GM23338 (cell line): Measurements from ENCODE around the gene SMOC2.

Experiments
- CREB1 ChIP-seq: fragments of 250-450 bp; sonication (Bioruptor Pico); IDR thresholded peaks from 2 replicates; pipeline ENCODE4 v1.5.0; 2020; ENCODE audit warnings: low read depth, mild to moderate bottlenecking, moderate library complexity
- EZH2 ChIP-seq: fragments of 200-600 bp; sonication (generic); IDR thresholded peaks from one replicate; pipeline ENCODE4 v1.8.0; 2017; ENCODE audit warnings: antibody characterized with exemption, mild to moderate bottlenecking, low read depth; ENCODE audit not compliant: unreplicated experiment
- EZH2phosphoT487 ChIP-seq: fragments of 200-600 bp; sonication (generic); IDR thresholded peaks from one replicate; pipeline ENCODE4 v1.8.1; 2018; ENCODE audit warnings: antibody characterized with exemption; ENCODE audit not compliant: unreplicated experiment
- JUNB ChIP-seq: IDR thresholded peaks from one replicate; pipeline ENCODE4 v1.6.1; 2016; ENCODE audit warnings: antibody characterized with exemption; ENCODE audit not compliant: unreplicated experiment
- NANOG ChIP-seq: IDR thresholded peaks from 2 replicates; pipeline ENCODE4 v1.6.1; 2016; ENCODE audit warnings: antibody characterized with exemption, borderline replicate concordance
- POLR2AphosphoS5 ChIP-seq: IDR thresholded peaks from 2 replicates; pipeline ENCODE4 v1.6.1; 2016; ENCODE audit warnings: antibody characterized with exemption, low read depth
- STAT1 ChIP-seq: IDR thresholded peaks from one replicate; pipeline ENCODE4 v1.6.1; 2016; ENCODE audit warnings: antibody characterized with exemption; ENCODE audit not compliant: unreplicated experiment
- ZNF114 ChIP-seq: fragments of 250-450 bp; sonication (Bioruptor Pico); IDR thresholded peaks from 2 replicates; pipeline ENCODE4 v1.5.0; 2020; ENCODE audit warnings: mild to moderate bottlenecking, moderate library complexity
- ZNF331 ChIP-seq: fragments of 250-450 bp; sonication (Bioruptor Pico); IDR thresholded peaks from 2 replicates; pipeline ENCODE4 v1.5.0; 2020; ENCODE audit warnings: low read depth, mild to moderate bottlenecking, moderate library complexity
- ZNF462 ChIP-seq: fragments of 250-450 bp; sonication (Bioruptor Pico); IDR thresholded peaks from 2 replicates; pipeline ENCODE4 v1.5.0; 2020; ENCODE audit warnings: mild to moderate bottlenecking, moderate library complexity
- TF ChIP-seq, protein P1 (sequence below), 2 experiments: fragments of 200-600 bp in 1 of 2; sonication (generic) in 1 of 2; conservative IDR thresholded peaks; 2 replicates each; pipeline versions ENCODE4 v1.5.1 to v1.6.1; 2016 to 2017; ENCODE audit warnings: antibody characterized with exemption in 2 of 2, low read depth in 2 of 2, mild to moderate bottlenecking in 2 of 2, moderate library complexity in 1 of 2
- TF ChIP-seq, protein P2 (sequence below): IDR thresholded peaks from 2 replicates; pipeline ENCODE4 v1.6.1; 2016; ENCODE audit warnings: antibody characterized with exemption
- TF ChIP-seq, protein P3 (sequence below): IDR thresholded peaks from one replicate; pipeline ENCODE4 v1.6.1; 2018; ENCODE audit warnings: antibody characterized with exemption; ENCODE audit not compliant: unreplicated experiment

DNA sequence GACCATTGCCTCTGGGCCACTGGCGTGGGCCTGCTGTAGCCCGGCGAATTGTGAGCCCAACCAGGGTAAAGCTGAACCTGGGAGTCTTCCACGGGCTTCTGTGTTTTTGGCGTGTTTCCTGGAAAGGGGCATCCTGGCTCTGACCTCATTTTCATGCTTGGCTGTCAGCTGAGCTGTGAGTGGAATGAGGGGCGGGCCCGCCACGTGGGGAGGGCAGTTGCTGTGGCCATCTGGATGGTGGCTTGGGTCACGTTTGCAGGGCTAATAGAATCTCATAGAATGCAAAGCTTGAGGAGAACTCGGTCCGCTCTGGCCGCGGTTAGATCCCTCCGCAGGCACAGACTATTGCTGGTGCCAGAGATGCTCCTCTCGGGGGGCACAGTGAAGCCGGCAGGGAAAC lies 263.0 kb downstream of the SMOC2 start:
- TF ChIP-seq, protein P1, sequence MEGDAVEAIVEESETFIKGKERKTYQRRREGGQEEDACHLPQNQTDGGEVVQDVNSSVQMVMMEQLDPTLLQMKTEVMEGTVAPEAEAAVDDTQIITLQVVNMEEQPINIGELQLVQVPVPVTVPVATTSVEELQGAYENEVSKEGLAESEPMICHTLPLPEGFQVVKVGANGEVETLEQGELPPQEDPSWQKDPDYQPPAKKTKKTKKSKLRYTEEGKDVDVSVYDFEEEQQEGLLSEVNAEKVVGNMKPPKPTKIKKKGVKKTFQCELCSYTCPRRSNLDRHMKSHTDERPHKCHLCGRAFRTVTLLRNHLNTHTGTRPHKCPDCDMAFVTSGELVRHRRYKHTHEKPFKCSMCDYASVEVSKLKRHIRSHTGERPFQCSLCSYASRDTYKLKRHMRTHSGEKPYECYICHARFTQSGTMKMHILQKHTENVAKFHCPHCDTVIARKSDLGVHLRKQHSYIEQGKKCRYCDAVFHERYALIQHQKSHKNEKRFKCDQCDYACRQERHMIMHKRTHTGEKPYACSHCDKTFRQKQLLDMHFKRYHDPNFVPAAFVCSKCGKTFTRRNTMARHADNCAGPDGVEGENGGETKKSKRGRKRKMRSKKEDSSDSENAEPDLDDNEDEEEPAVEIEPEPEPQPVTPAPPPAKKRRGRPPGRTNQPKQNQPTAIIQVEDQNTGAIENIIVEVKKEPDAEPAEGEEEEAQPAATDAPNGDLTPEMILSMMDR (conservative IDR thresholded peaks at IDR 0.05; ENCODE audit: low read depth in 2 of 2) = no peak
- TF ChIP-seq POLR2AphosphoS5 = no peak
- TF ChIP-seq EZH2 = no peak
- TF ChIP-seq CREB1 = no peak
- TF ChIP-seq, protein P2, sequence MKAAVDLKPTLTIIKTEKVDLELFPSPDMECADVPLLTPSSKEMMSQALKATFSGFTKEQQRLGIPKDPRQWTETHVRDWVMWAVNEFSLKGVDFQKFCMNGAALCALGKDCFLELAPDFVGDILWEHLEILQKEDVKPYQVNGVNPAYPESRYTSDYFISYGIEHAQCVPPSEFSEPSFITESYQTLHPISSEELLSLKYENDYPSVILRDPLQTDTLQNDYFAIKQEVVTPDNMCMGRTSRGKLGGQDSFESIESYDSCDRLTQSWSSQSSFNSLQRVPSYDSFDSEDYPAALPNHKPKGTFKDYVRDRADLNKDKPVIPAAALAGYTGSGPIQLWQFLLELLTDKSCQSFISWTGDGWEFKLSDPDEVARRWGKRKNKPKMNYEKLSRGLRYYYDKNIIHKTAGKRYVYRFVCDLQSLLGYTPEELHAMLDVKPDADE = no peak
- TF ChIP-seq NANOG = no peak
- TF ChIP-seq ZNF114 = no peak
- TF ChIP-seq, protein P3, sequence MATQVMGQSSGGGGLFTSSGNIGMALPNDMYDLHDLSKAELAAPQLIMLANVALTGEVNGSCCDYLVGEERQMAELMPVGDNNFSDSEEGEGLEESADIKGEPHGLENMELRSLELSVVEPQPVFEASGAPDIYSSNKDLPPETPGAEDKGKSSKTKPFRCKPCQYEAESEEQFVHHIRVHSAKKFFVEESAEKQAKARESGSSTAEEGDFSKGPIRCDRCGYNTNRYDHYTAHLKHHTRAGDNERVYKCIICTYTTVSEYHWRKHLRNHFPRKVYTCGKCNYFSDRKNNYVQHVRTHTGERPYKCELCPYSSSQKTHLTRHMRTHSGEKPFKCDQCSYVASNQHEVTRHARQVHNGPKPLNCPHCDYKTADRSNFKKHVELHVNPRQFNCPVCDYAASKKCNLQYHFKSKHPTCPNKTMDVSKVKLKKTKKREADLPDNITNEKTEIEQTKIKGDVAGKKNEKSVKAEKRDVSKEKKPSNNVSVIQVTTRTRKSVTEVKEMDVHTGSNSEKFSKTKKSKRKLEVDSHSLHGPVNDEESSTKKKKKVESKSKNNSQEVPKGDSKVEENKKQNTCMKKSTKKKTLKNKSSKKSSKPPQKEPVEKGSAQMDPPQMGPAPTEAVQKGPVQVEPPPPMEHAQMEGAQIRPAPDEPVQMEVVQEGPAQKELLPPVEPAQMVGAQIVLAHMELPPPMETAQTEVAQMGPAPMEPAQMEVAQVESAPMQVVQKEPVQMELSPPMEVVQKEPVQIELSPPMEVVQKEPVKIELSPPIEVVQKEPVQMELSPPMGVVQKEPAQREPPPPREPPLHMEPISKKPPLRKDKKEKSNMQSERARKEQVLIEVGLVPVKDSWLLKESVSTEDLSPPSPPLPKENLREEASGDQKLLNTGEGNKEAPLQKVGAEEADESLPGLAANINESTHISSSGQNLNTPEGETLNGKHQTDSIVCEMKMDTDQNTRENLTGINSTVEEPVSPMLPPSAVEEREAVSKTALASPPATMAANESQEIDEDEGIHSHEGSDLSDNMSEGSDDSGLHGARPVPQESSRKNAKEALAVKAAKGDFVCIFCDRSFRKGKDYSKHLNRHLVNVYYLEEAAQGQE = no peak
- no peak for TF ChIP-seq JUNB
- TF ChIP-seq ZNF331 = no peak
- TF ChIP-seq EZH2phosphoT487 = no peak
- TF ChIP-seq STAT1 = no peak
- TF ChIP-seq ZNF462 (CRISPR knock-in tag) = no peak
